ENCODE data around the gene EPB41L3.

Gene EPB41L3

GRCh38 chr18:5451150-5451549, 92.6 kb downstream of the EPB41L3 start:
- no peak overlapping the region for H3K27ac ChIP-seq
- no peak for TF ChIP-seq CTCF (conservative IDR thresholded peaks at IDR 0.05)

GRCh38 chr18:5449858-5450509, 93.8 kb downstream of the EPB41L3 start:
- TF ChIP-seq CTCF (conservative IDR thresholded peaks at IDR 0.05) = no peak
- no peak overlapping the region for H3K27ac ChIP-seq

- no peak overlapping the region for H3K27ac ChIP-seq
- no peak for TF ChIP-seq CTCF (conservative IDR thresholded peaks at IDR 0.05)
Observed at GRCh38 chr18:5447442-5447841, 96.4 kb downstream of the EPB41L3 start.

GRCh38 chr18:5444847-5445246, 99.0 kb downstream of the EPB41L3 start:
- H3K27ac ChIP-seq = no peak overlapping the region
- no peak for TF ChIP-seq CTCF (conservative IDR thresholded peaks at IDR 0.05)

GRCh38 chr18:5444269-5444668, 99.5 kb downstream of the EPB41L3 start:
- no peak for TF ChIP-seq CTCF (conservative IDR thresholded peaks at IDR 0.05)

GRCh38 chr18:5439986-5440696, 103.7 kb downstream of the EPB41L3 start:
- no peak overlapping the region for H3K27ac ChIP-seq
- TF ChIP-seq CTCF (conservative IDR thresholded peaks at IDR 0.05) = no peak

More at GRCh38 chr18:5444269-5444668, 99.5 kb downstream of the EPB41L3 start:
- H3K27ac ChIP-seq = no peak overlapping the region

- H3K27ac ChIP-seq = no peak overlapping the region
- TF ChIP-seq CTCF (conservative IDR thresholded peaks at IDR 0.05) = no peak
Observed at GRCh38 chr18:5434425-5434824, 109.4 kb downstream of the EPB41L3 start.

Data from VCaP (cell line).